ENCODE data around the gene NDUFAF2.

The NDUFAF2 gene

GRCh38 chr5:60944904-60945812, at the start of gene NDUFAF2, which contains the start of gene ERCC8:
TSS of gene NDUFAF2 (plus strand) at chr5:60945205. CDS start at chr5:60945256, 51 bp downstream.
TSS of gene ERCC8 (minus strand) at chr5:60945070. CDS start at chr5:60945008, 62 bp downstream.
- ATAC-seq (ENCODE audit: low read depth) (peak; percentile 96), DNase-seq (ENCODE audit: low spot score in 2 of 2) (peak; percentile 80 to 83)
- Mint-ChIP-seq H3K4me3 (no peak within 1 kb of the TSS), H3K4me1 (peaks cover 12% of the 10 kb centered on the region), H3K27ac (no peak within 1 kb of the TSS), H3K36me3 (peaks cover 2% of the 10 kb centered on the region), H3K27me3 (no peaks in the 10 kb centered on the region), H3K9me3 (no peaks in the 10 kb centered on the region)

DNA sequence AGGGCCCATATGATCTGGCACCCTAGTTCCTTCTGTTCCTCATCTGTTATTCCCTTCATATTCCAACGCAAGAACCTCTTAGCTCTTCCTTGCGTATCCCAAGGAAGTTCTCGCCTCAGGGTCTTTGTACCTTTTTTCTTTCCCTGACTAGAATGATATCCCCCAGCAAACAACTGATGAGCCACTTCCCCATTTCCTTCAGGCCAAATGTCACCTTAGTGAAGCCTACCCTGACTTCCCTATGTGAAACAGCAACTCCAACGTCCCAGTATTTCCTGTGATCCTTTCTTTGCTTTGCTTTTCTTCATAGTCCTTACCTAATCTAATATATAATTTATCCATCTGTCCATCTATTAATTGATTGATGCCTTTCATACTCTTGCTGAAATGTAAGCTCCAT, 48.0 kb upstream of the NDUFAF2 start:
- Mint-ChIP-seq H3K36me3 (peaks cover 27% of the 10 kb centered on the region), H3K27ac (no peak overlapping the region), H3K9me3 (no peaks in the 10 kb centered on the region), H3K27me3 (no peaks in the 10 kb centered on the region), H3K4me3 (no peak overlapping the region), H3K4me1 (no peaks in the 10 kb centered on the region)
- ATAC-seq (ENCODE audit: low read depth) (no peak), DNase-seq (ENCODE audit: low spot score in 2 of 2) (no peak)

DNA sequence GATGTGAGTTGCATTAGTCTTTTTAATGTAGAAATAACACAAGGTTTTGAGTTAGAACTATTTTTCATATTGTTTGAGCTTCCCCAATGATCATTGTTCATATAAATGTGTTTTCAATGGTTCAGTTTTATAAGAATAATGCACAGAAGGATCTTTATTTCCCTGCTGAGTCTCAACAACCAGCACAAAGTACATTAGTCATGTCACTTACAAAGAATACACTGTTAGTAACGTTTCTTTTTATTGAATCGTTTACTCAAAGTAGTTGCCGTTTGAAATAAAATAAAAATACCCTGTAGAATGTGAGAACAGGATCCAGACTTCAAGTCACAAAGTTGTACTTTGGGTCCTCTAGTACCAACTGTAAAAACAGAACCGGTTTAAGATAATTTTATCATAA, 41.6 kb upstream of the NDUFAF2 start:
- Mint-ChIP-seq H3K27me3 (no peaks in the 10 kb centered on the region), H3K36me3 (peaks cover 4% of the 10 kb centered on the region), H3K27ac (no peak overlapping the region), H3K9me3 (no peaks in the 10 kb centered on the region), H3K4me1 (no peaks in the 10 kb centered on the region), H3K4me3 (no peak overlapping the region)
- ATAC-seq (ENCODE audit: low read depth), result no peak
- no peak for DNase-seq (ENCODE audit: low spot score in 2 of 2)

DNA sequence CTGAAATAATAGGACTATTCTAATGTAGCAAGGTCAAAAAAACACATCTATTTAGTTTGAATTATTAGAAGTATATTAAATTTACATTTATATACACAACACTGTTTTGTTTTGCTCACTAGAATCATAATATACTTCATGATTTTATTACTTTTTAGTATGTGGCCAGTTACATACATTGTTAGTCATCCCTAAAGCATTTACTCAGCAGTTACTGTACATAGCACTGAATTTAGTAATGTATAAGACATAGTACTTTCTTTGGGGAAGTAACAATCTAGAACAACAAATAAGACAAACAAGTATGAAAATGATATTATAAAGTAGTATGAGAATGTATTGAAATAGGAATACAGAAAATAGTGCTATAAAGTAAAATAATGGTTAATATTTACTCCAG, 28.4 kb upstream of the NDUFAF2 start:
- no peak for DNase-seq (ENCODE audit: low spot score in 2 of 2)
- no peak for ATAC-seq (ENCODE audit: low read depth)
- H3K27ac Mint-ChIP-seq, result no peak overlapping the region
- peaks cover 32% of the 10 kb centered on the region for H3K36me3 Mint-ChIP-seq
- no peak overlapping the region for H3K4me3 Mint-ChIP-seq
- H3K9me3 Mint-ChIP-seq, result peaks cover 3% of the 10 kb centered on the region
- H3K4me1 Mint-ChIP-seq, result no peaks in the 10 kb centered on the region
- H3K27me3 Mint-ChIP-seq, result no peaks in the 10 kb centered on the region

DNA sequence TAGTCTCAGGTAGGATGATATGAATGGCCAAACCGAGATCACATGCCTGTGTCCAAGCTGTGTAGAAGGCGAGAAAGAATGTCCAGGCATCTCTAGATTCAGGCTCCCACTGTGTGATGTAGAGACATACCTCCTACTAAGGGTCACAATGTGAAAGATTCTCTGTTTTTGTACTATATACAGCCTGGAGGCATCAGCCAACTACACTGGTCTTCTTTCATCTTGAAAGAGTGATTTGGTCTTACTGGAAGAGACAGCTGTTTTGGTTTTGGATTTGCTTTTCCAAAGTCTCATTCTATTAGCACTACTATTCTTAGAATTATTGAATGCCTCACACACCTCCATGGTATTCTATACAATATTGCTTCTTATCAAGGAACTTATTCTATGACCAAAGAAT, 26.5 kb upstream of the NDUFAF2 start:
- Mint-ChIP-seq H3K9me3 (peaks cover under 1% of the 10 kb centered on the region), H3K27me3 (no peaks in the 10 kb centered on the region), H3K36me3 (peaks cover 30% of the 10 kb centered on the region), H3K4me3 (no peak overlapping the region), H3K4me1 (no peaks in the 10 kb centered on the region), H3K27ac (no peak overlapping the region)
- DNase-seq (ENCODE audit: low spot score in 2 of 2) (no peak), ATAC-seq (ENCODE audit: low read depth) (no peak)

- Mint-ChIP-seq H3K4me1 (peaks cover 3% of the 10 kb centered on the region), H3K4me3 (no peak overlapping the region), H3K36me3 (peaks cover 15% of the 10 kb centered on the region), H3K27ac (no peak overlapping the region), H3K9me3 (no peaks in the 10 kb centered on the region), H3K27me3 (no peaks in the 10 kb centered on the region)
- ATAC-seq (ENCODE audit: low read depth), result no peak
- DNase-seq (ENCODE audit: low spot score in 2 of 2), result no peak
Observed at GRCh38 chr5:60927450-60927849, 17.6 kb upstream of the NDUFAF2 start.

DNA sequence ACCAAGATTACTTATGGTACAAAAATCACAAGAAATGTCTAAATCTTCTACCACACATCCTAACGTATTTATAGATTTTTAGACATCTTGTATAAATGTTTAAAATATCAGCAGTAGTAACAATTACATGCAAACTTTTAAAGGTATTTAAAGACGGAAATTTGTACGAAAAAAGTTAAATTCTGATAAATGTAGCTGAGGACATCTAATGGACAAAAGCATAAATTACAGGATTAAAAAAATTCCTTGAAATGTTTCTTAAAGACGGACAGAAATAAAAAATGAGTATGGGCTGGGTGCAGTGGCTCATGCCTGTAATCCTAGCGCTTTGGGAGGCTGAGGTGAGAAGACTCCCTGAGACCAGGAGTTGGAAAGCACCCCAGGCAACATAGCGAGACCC, 16.0 kb upstream of the NDUFAF2 start:
- DNase-seq (ENCODE audit: low spot score in 2 of 2), result no peak
- H3K27ac Mint-ChIP-seq, result no peak overlapping the region
- no peaks in the 10 kb centered on the region for H3K9me3 Mint-ChIP-seq
- peaks cover 3% of the 10 kb centered on the region for H3K4me1 Mint-ChIP-seq
- H3K4me3 Mint-ChIP-seq, result no peak overlapping the region
- H3K27me3 Mint-ChIP-seq, result no peaks in the 10 kb centered on the region
- peaks cover 12% of the 10 kb centered on the region for H3K36me3 Mint-ChIP-seq
- ATAC-seq (ENCODE audit: low read depth), result no peak

DNA sequence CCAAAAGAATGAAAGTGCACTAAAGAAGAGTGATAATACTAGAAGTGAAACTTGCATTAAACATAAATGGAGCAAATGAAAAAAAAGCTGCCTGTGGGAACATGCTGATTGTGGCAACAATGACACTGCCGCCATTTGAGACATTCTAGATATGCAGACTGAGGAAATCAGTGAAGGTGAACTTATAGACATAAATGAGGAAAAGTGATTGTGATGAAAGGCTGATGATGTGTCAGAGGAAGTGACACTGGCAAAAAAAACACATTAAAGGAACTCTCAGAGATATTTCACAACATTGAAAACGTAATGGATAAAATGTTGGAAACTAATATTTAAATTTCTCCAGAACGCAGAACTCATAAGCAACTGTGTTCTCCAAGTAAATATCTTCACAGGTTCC, 1.4 kb upstream of the NDUFAF2 start:
- ATAC-seq (ENCODE audit: low read depth) (no peak), DNase-seq (ENCODE audit: low spot score in 2 of 2) (no peak)
- no peaks in the 10 kb centered on the region for H3K27me3 Mint-ChIP-seq
- H3K27ac Mint-ChIP-seq, result no peak overlapping the region
- no peaks in the 10 kb centered on the region for H3K9me3 Mint-ChIP-seq
- no peaks in the 10 kb centered on the region for H3K36me3 Mint-ChIP-seq
- H3K4me3 Mint-ChIP-seq, result no peak overlapping the region
- H3K4me1 Mint-ChIP-seq, result peaks cover 9% of the 10 kb centered on the region

DNA sequence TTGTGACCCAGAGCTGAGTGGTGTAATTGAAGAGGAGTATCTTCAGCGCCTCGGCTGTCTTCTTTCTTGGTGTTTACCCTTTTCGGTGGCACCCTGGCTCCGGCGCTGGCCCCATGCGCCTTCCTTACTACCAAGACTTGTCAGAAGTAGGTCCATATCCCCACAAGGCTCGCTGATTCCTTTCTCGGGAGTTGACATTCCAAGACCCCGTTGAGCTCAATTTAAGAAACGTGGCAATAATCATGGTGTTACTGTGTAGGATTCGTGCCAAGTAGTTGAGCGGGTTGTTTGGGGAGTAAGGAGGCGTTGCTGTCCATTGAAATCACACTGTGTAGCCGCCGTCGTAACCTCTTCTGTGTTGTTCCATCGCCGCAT, 795 bp downstream of the NDUFAF2 start:
- peak; percentile 15 for ATAC-seq (ENCODE audit: low read depth)
- H3K27ac Mint-ChIP-seq, result no peak overlapping the region
- H3K4me1 Mint-ChIP-seq, result peaks cover 17% of the 10 kb centered on the region
- no peak for DNase-seq (ENCODE audit: low spot score in 2 of 2)
- peaks cover 2% of the 10 kb centered on the region for H3K36me3 Mint-ChIP-seq
- H3K27me3 Mint-ChIP-seq, result no peaks in the 10 kb centered on the region
- H3K4me3 Mint-ChIP-seq, result no peak overlapping the region
- no peaks in the 10 kb centered on the region for H3K9me3 Mint-ChIP-seq

DNA sequence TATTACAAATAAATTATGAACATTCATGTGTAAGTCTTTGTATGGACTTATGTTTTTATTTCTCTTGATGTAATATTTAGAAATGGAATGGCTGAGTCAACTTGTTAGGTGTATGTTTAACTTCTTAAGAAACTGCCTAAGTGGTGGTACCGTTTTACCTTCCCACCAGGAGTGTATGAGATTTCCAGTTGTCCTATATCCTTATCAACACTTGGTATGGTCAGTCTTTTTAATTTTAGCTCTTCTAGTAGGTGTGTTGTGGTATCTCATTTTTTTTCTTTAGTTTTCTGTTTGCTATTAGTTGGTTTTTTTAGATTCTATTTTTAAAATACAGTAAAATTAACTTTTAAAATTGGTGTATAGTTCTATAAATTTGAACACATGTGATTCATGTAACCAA, 3.7 kb downstream of the NDUFAF2 start:
- Mint-ChIP-seq H3K27ac (no peak overlapping the region), H3K4me3 (no peak overlapping the region), H3K36me3 (peaks cover 4% of the 10 kb centered on the region), H3K4me1 (peaks cover 19% of the 10 kb centered on the region), H3K9me3 (no peaks in the 10 kb centered on the region), H3K27me3 (no peaks in the 10 kb centered on the region)
- no peak for DNase-seq (ENCODE audit: low spot score in 2 of 2)
- no peak for ATAC-seq (ENCODE audit: low read depth)

GRCh38 chr5:60955239-60955638, 10.2 kb downstream of the NDUFAF2 start:
- H3K4me1 Mint-ChIP-seq, result peaks cover 7% of the 10 kb centered on the region
- H3K27me3 Mint-ChIP-seq, result no peaks in the 10 kb centered on the region

GRCh38 chr5:60958088-60958487, 13.1 kb downstream of the NDUFAF2 start:
- Mint-ChIP-seq H3K4me1 (peaks cover 2% of the 10 kb centered on the region), H3K9me3 (peaks cover 2% of the 10 kb centered on the region), H3K27me3 (no peaks in the 10 kb centered on the region), H3K36me3 (peaks cover 2% of the 10 kb centered on the region), H3K27ac (no peak overlapping the region), H3K4me3 (no peak overlapping the region)
- no peak for DNase-seq (ENCODE audit: low spot score in 2 of 2)
- no peak for ATAC-seq (ENCODE audit: low read depth)

More at GRCh38 chr5:60955239-60955638, 10.2 kb downstream of the NDUFAF2 start:
- no peak overlapping the region for H3K27ac Mint-ChIP-seq
- H3K9me3 Mint-ChIP-seq, result peaks cover 2% of the 10 kb centered on the region
- H3K36me3 Mint-ChIP-seq, result peaks cover 5% of the 10 kb centered on the region
- ATAC-seq (ENCODE audit: low read depth) (no peak), DNase-seq (ENCODE audit: low spot score in 2 of 2) (no peak)
- no peak overlapping the region for H3K4me3 Mint-ChIP-seq

DNA sequence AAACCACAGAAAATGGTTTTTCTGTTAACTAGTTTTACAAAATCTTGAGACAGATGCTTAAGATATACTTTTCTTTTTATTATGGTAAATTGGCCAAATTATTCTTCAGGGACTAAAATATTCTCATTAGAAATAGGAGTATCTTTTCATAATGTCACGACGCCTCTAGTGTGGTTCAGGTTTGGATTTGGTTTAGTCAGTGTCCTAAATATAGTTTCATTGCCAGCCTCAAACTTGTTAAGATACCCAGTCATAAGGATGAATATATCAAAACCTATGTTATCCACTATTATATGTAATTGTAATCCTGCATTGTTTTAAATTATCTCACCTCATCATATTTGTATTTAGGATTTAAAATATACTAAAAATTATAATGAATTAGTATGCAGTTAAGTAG, 13.7 kb downstream of the NDUFAF2 start:
- H3K4me3 Mint-ChIP-seq, result no peak overlapping the region
- ATAC-seq (ENCODE audit: low read depth) (no peak), DNase-seq (ENCODE audit: low spot score in 2 of 2) (no peak)
- H3K27me3 Mint-ChIP-seq, result no peaks in the 10 kb centered on the region
- H3K27ac Mint-ChIP-seq, result no peak overlapping the region
- H3K4me1 Mint-ChIP-seq, result peaks cover 2% of the 10 kb centered on the region
- H3K9me3 Mint-ChIP-seq, result peaks cover 2% of the 10 kb centered on the region
- H3K36me3 Mint-ChIP-seq, result peaks cover 2% of the 10 kb centered on the region

- ATAC-seq (ENCODE audit: low read depth) (no peak), DNase-seq (ENCODE audit: low spot score in 2 of 2) (no peak)
- Mint-ChIP-seq H3K36me3 (peaks cover 2% of the 10 kb centered on the region), H3K9me3 (peaks cover 2% of the 10 kb centered on the region), H3K4me1 (peaks cover 3% of the 10 kb centered on the region), H3K27me3 (no peaks in the 10 kb centered on the region), H3K4me3 (no peak overlapping the region), H3K27ac (no peak overlapping the region)
Observed at GRCh38 chr5:60959156-60959555, 14.2 kb downstream of the NDUFAF2 start.

- no peak for DNase-seq (ENCODE audit: low spot score in 2 of 2)
- peaks cover 2% of the 10 kb centered on the region for H3K9me3 Mint-ChIP-seq
- H3K36me3 Mint-ChIP-seq, result peaks cover 12% of the 10 kb centered on the region
- no peaks in the 10 kb centered on the region for H3K27me3 Mint-ChIP-seq
- H3K27ac Mint-ChIP-seq, result no peak overlapping the region
- H3K4me3 Mint-ChIP-seq, result no peak overlapping the region
- peaks cover 8% of the 10 kb centered on the region for H3K4me1 Mint-ChIP-seq
- no peak for ATAC-seq (ENCODE audit: low read depth)
Observed at GRCh38 chr5:60960591-60960990, 15.6 kb downstream of the NDUFAF2 start.

Measured in memory B cell (primary cell).